Measurements from ENCODE around the gene MPZL2. TPM values are rescaled to one million over a fixed set of nuclear protein-coding genes. Genes with fewer than 3 reads are reported as not detected.

The MPZL2 gene
- total RNA-seq, 4 donors from 2014 or later, result 6.6 to 31.6 (median 13.9) TPM

GRCh38 chr11:118259138-118259537 is 5.0 kb downstream of the MPZL2 start:
- 96% methylated on average over 1 of the region's 1 CpG for WGBS
- Histone ChIP-seq H3K36me3 (no peaks in the 10 kb centered on the region), H3K9me3 (no peaks in the 10 kb centered on the region), H3K4me1 (peaks cover 0 to 13% (median 2%) of the 10 kb centered on the region in 4 donors), H3K4me3 (no peak overlapping the region), H3K27me3 (peaks cover 0 to 51% (median 9%) of the 10 kb centered on the region in 4 donors), H3K27ac (replicated peaks in 1 of 4) (no peak overlapping the region)
- TF ChIP-seq POLR2AphosphoS5 (IDR thresholded peaks at IDR 0.05), result no peak
- no peak for TF ChIP-seq EP300 (IDR thresholded peaks at IDR 0.05)
- TF ChIP-seq POLR2A (IDR thresholded peaks at IDR 0.05; ENCODE audit: low read depth), result no peak
- TF ChIP-seq CTCF (IDR thresholded peaks at IDR 0.05), result no peak
- no peak for DNase-seq (ENCODE audit: extremely low spot score)
- intact Hi-C loops (cut with DNase I), result no loop called here

DNA sequence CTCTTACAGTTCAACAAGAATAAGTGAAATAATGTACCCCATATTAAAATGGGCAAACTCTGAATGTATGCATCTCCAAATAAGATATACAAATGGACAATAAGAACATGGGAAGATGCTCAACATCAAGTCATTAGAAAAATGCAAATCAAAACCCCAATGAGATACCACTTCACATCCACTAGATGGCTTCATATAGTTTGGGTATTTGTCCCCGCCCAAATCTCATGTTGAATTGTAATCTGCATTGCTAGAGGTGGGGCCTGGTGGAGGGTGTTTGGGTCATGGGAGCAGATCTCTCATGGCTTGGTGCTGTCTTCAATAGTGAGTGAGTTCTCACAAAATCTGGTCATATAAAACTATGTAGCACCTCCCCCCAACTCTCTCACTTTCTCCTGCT is 5.7 kb downstream of the MPZL2 start:
- WGBS, result 0% methylated on average over 1 of the region's 1 CpG
- Histone ChIP-seq H3K27me3 (peaks cover 0 to 44% (median 9%) of the 10 kb centered on the region in 4 donors), H3K27ac (replicated peaks in 1 of 4) (no peak overlapping the region), H3K36me3 (no peaks in the 10 kb centered on the region), H3K9me3 (no peaks in the 10 kb centered on the region), H3K4me3 (no peak overlapping the region), H3K4me1 (peaks cover 0 to 9% (median 0%) of the 10 kb centered on the region in 4 donors)
- TF ChIP-seq POLR2AphosphoS5 (IDR thresholded peaks at IDR 0.05) (no peak), EP300 (IDR thresholded peaks at IDR 0.05) (no peak), CTCF (IDR thresholded peaks at IDR 0.05) (no peak), POLR2A (IDR thresholded peaks at IDR 0.05; ENCODE audit: low read depth) (no peak)
- intact Hi-C loops (cut with DNase I), result no loop called here
- DNase-seq (ENCODE audit: extremely low spot score), result no peak

GRCh38 chr11:118252688-118253087 is 11.4 kb downstream of the MPZL2 start:
- H3K4me3 ChIP-seq, result peak overlapping the region; percentile 66 to 82 (median 70)
- intact Hi-C loops (cut with DNase I), result no loop called here

DNA sequence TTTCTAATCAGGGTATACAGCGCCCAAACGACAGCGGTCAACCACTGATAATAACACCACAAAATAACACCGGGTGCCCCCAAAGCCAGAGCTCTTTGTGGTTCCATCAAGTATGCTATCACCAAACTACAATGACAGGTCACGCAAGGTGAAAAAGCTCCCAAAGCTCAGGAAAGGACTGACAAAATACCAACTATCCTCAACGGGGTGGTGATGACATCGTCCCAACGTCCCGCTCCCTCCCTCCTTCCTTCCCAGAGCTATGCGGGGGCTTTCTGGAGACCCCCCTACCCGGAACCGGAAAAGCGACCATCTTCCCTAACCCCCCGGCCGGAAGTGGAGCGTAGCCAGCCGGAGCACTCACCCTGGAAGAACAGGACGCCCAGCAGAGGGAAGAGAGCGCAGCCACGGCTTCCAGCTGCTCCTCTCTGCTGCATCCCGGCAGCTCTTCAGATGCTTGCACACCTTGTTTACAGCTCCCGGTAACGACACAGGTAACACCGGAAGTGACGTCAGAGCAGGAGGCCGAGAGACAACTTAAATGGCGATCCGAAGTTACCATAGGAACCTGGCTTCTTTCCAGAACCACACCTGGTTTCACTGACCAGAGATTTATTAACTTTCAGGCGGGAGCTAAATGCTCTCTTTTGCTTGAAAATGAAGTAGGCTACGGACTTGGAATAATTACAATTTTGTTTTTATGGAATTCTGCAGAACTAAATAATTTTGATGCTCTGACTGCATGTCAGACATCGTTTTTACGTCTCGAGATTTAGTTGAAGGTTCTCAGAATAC is 12.0 kb downstream of the MPZL2 start, which contains the start of gene MPZL3:
TSS of gene MPZL3 (minus strand) at position 508 of the 795 bp plus-strand sequence. CDS start at position 437, 71 bp downstream.
- H3K27me3 ChIP-seq, result peaks cover 0 to 32% (median 0%) of the 10 kb centered on the region in 4 donors
- 2% methylated on average over 30 of the region's 33 CpGs for WGBS
- peak within 1 kb of the TSS; percentile 66 to 82 (median 70) for H3K4me3 ChIP-seq
- peaks cover 0 to 17% (median 8%) of the 10 kb centered on the region in 4 donors for H3K4me1 ChIP-seq
- intact Hi-C loops (cut with DNase I), result no loop called here
- H3K9me3 ChIP-seq, result no peaks in the 10 kb centered on the region
- peak within 1 kb of the TSS; percentile 59 to 75 (median 65) for H3K27ac ChIP-seq (replicated peaks in 1 of 4)
- no peaks in the 10 kb centered on the region for H3K36me3 ChIP-seq
- no peak for DNase-seq (ENCODE audit: extremely low spot score)
- no peak for TF ChIP-seq POLR2A (IDR thresholded peaks at IDR 0.05; ENCODE audit: low read depth)
- peak; percentile 60 to 64 for TF ChIP-seq POLR2AphosphoS5 (IDR thresholded peaks at IDR 0.05)

More at GRCh38 chr11:118252688-118253087, 11.4 kb downstream of the MPZL2 start:
- H3K9me3 ChIP-seq, result no peaks in the 10 kb centered on the region
- H3K27me3 ChIP-seq, result peaks cover 0 to 28% (median 0%) of the 10 kb centered on the region in 4 donors
- no peaks in the 10 kb centered on the region for H3K36me3 ChIP-seq
- WGBS, result 68% methylated on average over 3 of the region's 3 CpGs
- peaks cover 0 to 17% (median 8%) of the 10 kb centered on the region in 4 donors for H3K4me1 ChIP-seq
- no peak overlapping the region for H3K27ac ChIP-seq (replicated peaks in 1 of 4)
- TF ChIP-seq EP300 (IDR thresholded peaks at IDR 0.05), result no peak
- TF ChIP-seq POLR2AphosphoS5 (IDR thresholded peaks at IDR 0.05), result no peak
- TF ChIP-seq POLR2A (IDR thresholded peaks at IDR 0.05; ENCODE audit: low read depth), result no peak
- no peak for TF ChIP-seq CTCF (IDR thresholded peaks at IDR 0.05)
- DNase-seq (ENCODE audit: extremely low spot score), result no peak

DNA sequence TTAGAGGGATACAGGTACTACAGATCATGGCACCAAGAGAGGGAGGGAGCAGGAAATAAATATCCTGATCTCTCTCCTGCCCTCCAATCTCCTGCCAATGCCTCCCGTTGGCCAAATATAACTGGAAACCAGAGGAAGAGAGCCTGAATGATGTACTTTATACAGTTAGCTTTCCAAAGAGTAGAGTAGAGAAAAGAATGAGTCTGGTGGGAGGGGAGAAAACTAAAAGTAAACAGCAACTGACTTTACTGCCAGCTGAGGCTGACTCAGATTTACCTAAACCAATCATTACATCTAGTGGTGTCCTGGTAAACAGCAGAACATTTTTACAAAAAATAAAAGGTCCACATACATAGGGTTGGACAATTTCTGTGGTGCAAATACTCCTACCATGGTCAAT is 17.1 kb downstream of the MPZL2 start:
- H3K36me3 ChIP-seq, result no peaks in the 10 kb centered on the region
- H3K9me3 ChIP-seq, result no peaks in the 10 kb centered on the region
- H3K27ac ChIP-seq (replicated peaks in 1 of 4), result no peak overlapping the region
- WGBS, result 61% methylated on average over 1 of the region's 1 CpG
- H3K27me3 ChIP-seq, result peaks cover 0 to 11% (median 0%) of the 10 kb centered on the region in 4 donors
- TF ChIP-seq EP300 (IDR thresholded peaks at IDR 0.05) (no peak), CTCF (IDR thresholded peaks at IDR 0.05) (no peak), POLR2A (IDR thresholded peaks at IDR 0.05; ENCODE audit: low read depth) (no peak), POLR2AphosphoS5 (IDR thresholded peaks at IDR 0.05) (no peak)
- no peak for DNase-seq (ENCODE audit: extremely low spot score)
- no peak overlapping the region for H3K4me3 ChIP-seq
- intact Hi-C loops (cut with DNase I), result no loop called here
- peaks cover 0 to 9% (median 3%) of the 10 kb centered on the region in 4 donors for H3K4me1 ChIP-seq
